Measurements from ENCODE around the gene ADD3.

Gene ADD3

DNA sequence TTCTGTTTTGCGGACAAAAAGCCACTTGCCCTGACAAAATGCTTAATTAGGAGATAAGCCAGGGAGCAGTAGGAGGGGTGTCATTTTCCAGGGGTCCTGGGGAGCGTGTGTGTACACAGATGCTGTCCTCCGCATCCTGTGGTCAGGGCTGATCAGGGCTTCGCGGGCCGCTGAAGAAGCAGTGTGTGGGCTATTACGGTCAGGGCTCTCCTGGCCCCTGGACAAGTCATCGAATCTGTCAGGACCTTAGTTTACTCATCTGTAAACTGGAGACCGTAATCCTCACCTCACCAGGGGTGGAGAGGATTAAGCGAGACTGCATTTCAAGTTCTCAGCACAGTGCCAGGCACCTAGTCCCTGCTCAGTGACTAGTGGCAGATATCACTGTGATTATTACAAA lies 173.7 kb downstream of the ADD3 start:
- H3K9me3 ChIP-seq (ENCODE audit: low read length), result no peaks in the 10 kb centered on the region

DNA sequence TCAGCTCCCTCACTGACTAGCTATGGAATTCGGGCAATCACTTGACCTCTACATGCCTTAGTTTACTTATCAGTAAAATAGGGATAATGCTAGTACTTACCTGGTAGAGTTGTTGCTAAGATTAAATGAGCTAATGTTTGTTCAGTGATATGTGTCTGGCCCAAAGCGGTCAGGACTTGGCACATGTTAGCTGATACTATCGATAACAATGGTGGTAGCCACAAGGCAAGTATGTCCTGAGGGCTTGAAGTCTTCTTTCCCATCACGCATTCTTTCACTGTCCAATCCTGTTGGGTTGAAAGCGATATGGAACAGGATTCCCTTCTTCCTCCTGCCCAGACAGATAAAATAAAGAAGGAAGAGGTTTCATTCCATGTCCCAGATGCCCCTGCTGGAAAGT lies 174.1 kb downstream of the ADD3 start:
- H3K4me3 ChIP-seq (ENCODE audit: low read depth in 1 of 2, low read length in 2 of 2), result no peak overlapping the region
- H3K4me1 ChIP-seq (ENCODE audit: insufficient read depth, low read length), result no peaks in the 10 kb centered on the region
- no peaks in the 10 kb centered on the region for H3K36me3 ChIP-seq (ENCODE audit: insufficient read depth, low read length)
- H3K27ac ChIP-seq (ENCODE audit: low read depth, low read length), result no peak overlapping the region
- no peaks in the 10 kb centered on the region for H3K9me3 ChIP-seq (ENCODE audit: low read length)
- H3K9ac ChIP-seq (ENCODE audit: low read length), result no peak overlapping the region
- H3K27me3 ChIP-seq (ENCODE audit: control insufficient read depth in 1 of 2, insufficient read depth in 2 of 2, low read length in 2 of 2), result no peaks in the 10 kb centered on the region

More for the DNA sequence above, 173.7 kb downstream of the ADD3 start:
- no peak overlapping the region for H3K4me3 ChIP-seq (ENCODE audit: low read depth in 1 of 2, low read length in 2 of 2)
- no peaks in the 10 kb centered on the region for H3K4me1 ChIP-seq (ENCODE audit: insufficient read depth, low read length)
- H3K27me3 ChIP-seq (ENCODE audit: control insufficient read depth in 1 of 2, insufficient read depth in 2 of 2, low read length in 2 of 2), result no peaks in the 10 kb centered on the region
- H3K27ac ChIP-seq (ENCODE audit: low read depth, low read length), result no peak overlapping the region
- no peaks in the 10 kb centered on the region for H3K36me3 ChIP-seq (ENCODE audit: insufficient read depth, low read length)
- H3K9ac ChIP-seq (ENCODE audit: low read length), result no peak overlapping the region

DNA sequence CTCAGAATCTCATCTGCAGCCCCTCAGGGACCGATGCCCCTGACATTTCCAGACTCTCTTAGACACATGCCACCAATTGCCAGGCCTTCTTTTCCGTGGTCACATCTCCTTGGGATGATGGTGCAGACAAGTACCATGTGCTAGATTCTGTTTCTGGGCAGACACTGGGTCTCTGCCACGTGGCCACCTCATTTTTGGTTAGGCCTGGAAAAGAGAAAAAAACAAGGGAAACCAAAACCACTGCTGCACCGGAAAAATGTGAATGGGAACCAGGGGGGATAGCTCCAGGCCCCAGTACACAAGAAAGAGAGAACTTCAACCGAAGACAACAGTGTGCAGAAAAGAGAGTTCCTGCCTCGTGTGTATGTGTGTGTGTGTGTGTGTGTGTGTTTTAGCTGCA lies 176.6 kb downstream of the ADD3 start:
- Histone ChIP-seq H3K9me3 (ENCODE audit: low read length) (no peaks in the 10 kb centered on the region), H3K4me3 (ENCODE audit: low read depth in 1 of 2, low read length in 2 of 2) (no peak overlapping the region), H3K27ac (ENCODE audit: low read depth, low read length) (no peak overlapping the region), H3K9ac (ENCODE audit: low read length) (no peak overlapping the region), H3K27me3 (ENCODE audit: control insufficient read depth in 1 of 2, insufficient read depth in 2 of 2, low read length in 2 of 2) (no peaks in the 10 kb centered on the region), H3K36me3 (ENCODE audit: insufficient read depth, low read length) (no peaks in the 10 kb centered on the region), H3K4me1 (ENCODE audit: insufficient read depth, low read length) (no peaks in the 10 kb centered on the region)

Measured in muscle layer of colon (tissue), 2 donors.